Neural progenitor cell (in vitro differentiated cells): Measurements from ENCODE around the gene WNK1. TPM values are rescaled to one million over a fixed set of nuclear protein-coding genes. Genes with fewer than 3 reads are reported as not detected.

Source experiments
- DNase-seq: peaks from one replicate; pipeline ENCODE4 v3.0.0-alpha.2; 2016; ENCODE audit warnings: low spot score
- H2AFZ ChIP-seq: fragments of 200-600 bp; sonication (generic); replicated peaks from 2 replicates; pipeline ENCODE4 v1.6.1; 2016; ENCODE audit warnings: antibody characterized with exemption
- H3F3A ChIP-seq: fragments of 200-600 bp; sonication (generic); 2 replicates; pipeline ENCODE4 v1.6.1; 2016; ENCODE audit warnings: antibody characterized with exemption, low read depth
- H3K27ac ChIP-seq: fragments of 200-600 bp; sonication (generic); 2 replicates; pipeline ENCODE4 v1.5.1; 2016; ENCODE audit warnings: mild to moderate bottlenecking
- H3K27me3 ChIP-seq: fragments of 200-600 bp; sonication (generic); 2 replicates; pipeline ENCODE4 v1.6.1; 2016; ENCODE audit warnings: mild to moderate bottlenecking, moderate library complexity
- H3K36me3 ChIP-seq: fragments of 200-600 bp; sonication (generic); 2 replicates; pipeline ENCODE4 v1.5.1; 2016
- H3K4me1 ChIP-seq: fragments of 200-600 bp; sonication (generic); 2 replicates; pipeline ENCODE4 v1.6.1; 2016; ENCODE audit warnings: mixed run types
- H3K4me2 ChIP-seq: fragments of 200-600 bp; sonication (generic); 2 replicates; pipeline ENCODE4 v1.6.1; 2016
- H3K4me3 ChIP-seq: fragments of 200-600 bp; sonication (generic); 2 replicates; pipeline ENCODE4 v1.5.1; 2016
- H3K79me2 ChIP-seq: fragments of 200-600 bp; sonication (generic); 2 replicates; pipeline ENCODE4 v1.6.1; 2016; ENCODE audit warnings: low read depth
- H3K9ac ChIP-seq: fragments of 200-600 bp; sonication (generic); 2 replicates; pipeline ENCODE4 v1.6.1; 2016
- H3K9me3 ChIP-seq: fragments of 200-600 bp; sonication (generic); 2 replicates; pipeline ENCODE4 v1.5.1; 2016; ENCODE audit warnings: low read depth
- H4K20me1 ChIP-seq: fragments of 200-600 bp; sonication (generic); 2 replicates; pipeline ENCODE4 v1.6.1; 2016; ENCODE audit warnings: low read depth
- H3K27ac Mint-ChIP-seq: 3 replicates; pipeline ENCODE4 v1.8.0; 2021; ENCODE audit warnings: mixed read lengths
- H3K27me3 Mint-ChIP-seq: 2 replicates; pipeline ENCODE4 v1.8.0; 2022; ENCODE audit warnings: low read depth, mild to moderate bottlenecking, inconsistent platforms, moderate library complexity, mixed read lengths; ENCODE audit not compliant: insufficient read depth
- H3K36me3 Mint-ChIP-seq: 3 replicates; pipeline ENCODE4 v1.8.0; 2021; ENCODE audit warnings: mixed read lengths
- H3K4me1 Mint-ChIP-seq: 3 replicates; pipeline ENCODE4 v1.8.0; 2021; ENCODE audit warnings: mixed read lengths
- H3K4me3 Mint-ChIP-seq: 3 replicates; pipeline ENCODE4 v1.8.0; 2021; ENCODE audit warnings: mild to moderate bottlenecking, moderate library complexity, mixed read lengths
- H3K9me3 Mint-ChIP-seq: 3 replicates; pipeline ENCODE4 v1.8.0; 2020; ENCODE audit warnings: mixed read lengths
- CTCF ChIP-seq: fragments of 200-600 bp; sonication (generic); IDR thresholded peaks from 2 replicates; pipeline ENCODE4 v1.5.1; 2017; ENCODE audit warnings: antibody characterized with exemption, mild to moderate bottlenecking
- EZH2 ChIP-seq: fragments of 200-600 bp; sonication (generic); IDR thresholded peaks from 2 replicates; pipeline ENCODE4 v1.6.1; 2017; ENCODE audit warnings: antibody characterized with exemption, mild to moderate bottlenecking, moderate library complexity
- EZH2phosphoT487 ChIP-seq: fragments of 200-600 bp; sonication (generic); IDR thresholded peaks from 2 replicates; pipeline ENCODE4 v1.6.1; 2017; ENCODE audit warnings: antibody characterized with exemption
- total RNA-seq: library from RNA; depleted of rRNA; stranded (reverse); fragments of >200 nt; gene quantifications from 2 replicates; pipeline ENCODE4 v1.2.3, GENCODE V29; 2015; ENCODE audit warnings: low replicate concordance

The WNK1 gene
- total RNA-seq, 1 donor from 2014 or later, result 73.1 TPM

DNA sequence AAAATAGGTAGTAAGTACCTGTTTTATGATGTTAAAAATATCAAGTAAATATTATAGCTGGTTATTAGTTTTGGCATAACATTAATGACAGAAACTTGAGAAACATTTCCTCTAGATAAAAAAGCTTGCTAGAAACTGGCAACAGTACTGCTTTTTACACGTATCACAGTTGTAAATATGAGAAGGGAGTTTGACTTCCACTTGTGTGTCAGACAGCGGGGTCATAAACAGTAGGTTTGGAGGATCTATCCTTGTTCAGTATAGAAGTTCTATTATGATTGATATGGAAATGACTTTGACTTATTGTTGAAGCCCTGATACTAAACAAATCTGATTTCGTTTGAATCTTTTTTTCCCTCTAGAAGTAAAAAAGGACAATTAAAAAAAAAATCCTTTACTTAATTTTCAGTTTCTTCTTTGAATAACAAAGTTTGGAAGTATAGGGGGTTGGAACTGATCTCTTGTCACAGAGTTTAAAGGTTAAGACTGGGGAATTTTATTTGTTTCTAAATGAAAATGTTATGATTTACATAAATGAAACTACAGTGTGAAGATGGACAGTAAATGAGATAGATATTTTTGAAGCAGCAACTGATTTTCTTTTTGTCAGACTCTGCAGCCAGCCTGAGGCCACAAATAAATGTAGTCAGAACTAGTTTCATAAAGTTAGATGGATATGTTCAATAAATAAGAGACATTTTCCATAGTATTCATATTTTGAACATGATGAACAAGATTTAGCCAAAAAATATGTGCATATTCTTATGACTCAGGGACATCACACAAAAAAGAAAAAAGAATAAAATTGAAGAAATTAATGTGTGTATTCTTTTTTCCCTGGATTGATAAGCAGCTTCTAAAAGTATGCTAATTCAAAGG lies 50.1 kb downstream of the WNK1 start:
- H3K4me2 ChIP-seq, result no peak overlapping the region
- no peaks in the 10 kb centered on the region for H3F3A ChIP-seq
- Mint-ChIP-seq H3K27ac (no peak overlapping the region), H3K4me1 (peaks cover 3% of the 10 kb centered on the region), H3K36me3 (peaks cover 7% of the 10 kb centered on the region), H3K4me3 (no peak overlapping the region), H3K27me3 (no peaks in the 10 kb centered on the region), H3K9me3 (no peaks in the 10 kb centered on the region)
- H2AFZ ChIP-seq, result no peak overlapping the region
- no peaks in the 10 kb centered on the region for H3K27me3 ChIP-seq
- no peak overlapping the region for H3K27ac ChIP-seq
- no peak overlapping the region for H3K4me3 ChIP-seq
- TF ChIP-seq EZH2 (no peak), CTCF (no peak), EZH2phosphoT487 (no peak)
- H3K4me1 ChIP-seq, result no peaks in the 10 kb centered on the region
- no peaks in the 10 kb centered on the region for H3K36me3 ChIP-seq
- no peak overlapping the region for H3K9ac ChIP-seq
- no peak for DNase-seq
- H4K20me1 ChIP-seq, result peaks cover 51% of the 10 kb centered on the region
- H3K9me3 ChIP-seq, result no peaks in the 10 kb centered on the region
- peaks cover 100% of the 10 kb centered on the region for H3K79me2 ChIP-seq

- Mint-ChIP-seq H3K27ac (no peak overlapping the region), H3K27me3 (no peaks in the 10 kb centered on the region), H3K9me3 (no peaks in the 10 kb centered on the region), H3K4me1 (peaks cover 3% of the 10 kb centered on the region), H3K36me3 (peaks cover 2% of the 10 kb centered on the region), H3K4me3 (no peak overlapping the region)
- Histone ChIP-seq H3K27ac (no peak overlapping the region), H4K20me1 (peaks cover 64% of the 10 kb centered on the region), H3F3A (no peaks in the 10 kb centered on the region), H2AFZ (no peak overlapping the region), H3K4me3 (no peak overlapping the region), H3K9ac (no peak overlapping the region), H3K4me1 (no peaks in the 10 kb centered on the region), H3K36me3 (no peaks in the 10 kb centered on the region), H3K9me3 (no peaks in the 10 kb centered on the region), H3K4me2 (no peak overlapping the region), H3K79me2 (peaks cover 100% of the 10 kb centered on the region), H3K27me3 (no peaks in the 10 kb centered on the region)
- DNase-seq, result no peak
- TF ChIP-seq EZH2phosphoT487, result no peak
- no peak for TF ChIP-seq CTCF
- TF ChIP-seq EZH2, result no peak
Measured at GRCh38 chr12:805022-805632, 52.7 kb downstream of the WNK1 start.

DNA sequence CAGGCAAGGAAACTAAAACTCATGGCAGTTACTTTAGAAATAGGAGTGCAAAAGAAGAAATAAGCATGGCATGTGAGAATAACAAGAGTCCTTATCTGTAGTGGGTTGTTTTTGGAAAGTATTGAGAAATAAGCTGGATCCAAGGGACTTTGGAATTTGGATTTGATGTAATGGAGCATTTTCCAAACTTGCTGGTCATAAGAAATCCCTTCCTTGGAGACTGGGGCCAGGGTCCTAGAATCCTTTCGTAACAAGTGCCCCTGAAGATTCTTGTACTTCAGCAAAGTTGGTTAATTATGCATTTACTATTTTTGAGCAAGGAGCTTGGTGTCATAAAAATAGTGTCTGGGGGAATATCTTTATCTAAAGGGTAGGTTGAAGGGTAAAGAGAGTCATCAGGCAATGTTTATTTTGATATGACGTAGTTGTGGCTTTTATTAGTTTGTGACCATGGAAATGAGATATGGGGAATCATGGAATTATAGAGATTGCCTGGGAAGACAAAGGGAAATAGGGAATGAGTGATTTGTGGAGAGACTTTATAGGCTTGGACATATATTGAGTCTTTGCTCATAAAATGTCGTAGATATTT lies 53.9 kb downstream of the WNK1 start:
- no peaks in the 10 kb centered on the region for H3F3A ChIP-seq
- Mint-ChIP-seq H3K9me3 (no peaks in the 10 kb centered on the region), H3K4me3 (no peak overlapping the region), H3K36me3 (peaks cover 2% of the 10 kb centered on the region), H3K4me1 (peaks cover 8% of the 10 kb centered on the region), H3K27ac (no peak overlapping the region), H3K27me3 (no peaks in the 10 kb centered on the region)
- H3K9me3 ChIP-seq, result no peaks in the 10 kb centered on the region
- H2AFZ ChIP-seq, result no peak overlapping the region
- peaks cover 100% of the 10 kb centered on the region for H3K79me2 ChIP-seq
- H3K36me3 ChIP-seq, result no peaks in the 10 kb centered on the region
- no peak overlapping the region for H3K4me3 ChIP-seq
- no peak overlapping the region for H3K27ac ChIP-seq
- H3K27me3 ChIP-seq, result no peaks in the 10 kb centered on the region
- H3K4me2 ChIP-seq, result no peak overlapping the region
- H3K4me1 ChIP-seq, result peaks cover 2% of the 10 kb centered on the region
- peaks cover 66% of the 10 kb centered on the region for H4K20me1 ChIP-seq
- TF ChIP-seq CTCF, result no peak
- H3K9ac ChIP-seq, result no peak overlapping the region
- no peak for DNase-seq
